SU-DHL-6 (cell line): ENCODE results near the gene HERC3.

ENCODE experiments used
- CTCF ChIP-seq: fragments of 200-600 bp; sonication (generic); IDR thresholded peaks from one replicate; pipeline ENCODE4 v1.5.1; 2017; ENCODE audit warnings: antibody characterized with exemption, mild to moderate bottlenecking, low read length, moderate library complexity; ENCODE audit not compliant: insufficient read depth, poor library complexity, severe bottlenecking
- EZH2phosphoT487 ChIP-seq: fragments of 200-600 bp; sonication (generic), shearing (Covaris generic); conservative IDR thresholded peaks from 2 replicates; pipeline ENCODE4 v1.6.1; 2018; ENCODE audit warnings: mild to moderate bottlenecking, antibody characterized with exemption, low read length, moderate library complexity, mixed read lengths

GRCh38 chr4:88720451-88721428 is 128.5 kb downstream of the HERC3 start:
- TF ChIP-seq CTCF (no peak), EZH2phosphoT487 (no peak)
